DOHH2 (cell line): ENCODE results near the gene L3MBTL4.

Experiments
- CTCF ChIP-seq: fragments of 200-600 bp; sonication (generic); IDR thresholded peaks from one replicate; pipeline ENCODE4 v1.5.1; 2014; ENCODE audit warnings: antibody characterized with exemption, mild to moderate bottlenecking, low read depth, low read length; ENCODE audit not compliant: poor library complexity, severe bottlenecking
- EZH2phosphoT487 ChIP-seq: fragments of 200-600 bp; sonication (generic); IDR thresholded peaks from 2 replicates; pipeline ENCODE4 v1.6.1; 2017; ENCODE audit warnings: borderline replicate concordance, mild to moderate bottlenecking, antibody characterized with exemption, low read length, moderate library complexity, mixed read lengths

GRCh38 chr18:5974696-5975095 lies 440.0 kb downstream of the L3MBTL4 start:
- TF ChIP-seq CTCF (no peak), EZH2phosphoT487 (no peak)
